ENCODE data around the gene AAR2.

DNA sequence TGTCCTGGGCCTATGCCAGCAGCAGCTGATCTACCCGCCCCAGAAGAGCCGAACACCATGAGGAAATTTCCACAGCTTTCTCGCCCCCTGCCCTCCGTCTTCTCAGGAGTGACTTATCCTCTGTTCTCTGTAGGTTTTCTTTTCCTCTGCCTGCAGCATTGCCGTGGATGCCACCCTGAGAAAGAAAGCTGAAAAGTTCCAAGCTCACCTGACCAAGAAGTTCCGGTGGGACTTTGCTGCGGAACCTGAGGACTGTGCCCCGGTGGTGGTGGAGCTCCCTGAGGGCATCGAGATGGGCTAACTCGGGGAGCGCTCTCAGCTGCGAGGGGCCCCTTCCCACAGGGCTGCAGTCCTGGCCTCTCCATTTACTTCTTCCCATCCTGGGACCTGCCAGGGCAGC, 19.2 kb downstream of the AAR2 start:
- TF ChIP-seq, protein P1, sequence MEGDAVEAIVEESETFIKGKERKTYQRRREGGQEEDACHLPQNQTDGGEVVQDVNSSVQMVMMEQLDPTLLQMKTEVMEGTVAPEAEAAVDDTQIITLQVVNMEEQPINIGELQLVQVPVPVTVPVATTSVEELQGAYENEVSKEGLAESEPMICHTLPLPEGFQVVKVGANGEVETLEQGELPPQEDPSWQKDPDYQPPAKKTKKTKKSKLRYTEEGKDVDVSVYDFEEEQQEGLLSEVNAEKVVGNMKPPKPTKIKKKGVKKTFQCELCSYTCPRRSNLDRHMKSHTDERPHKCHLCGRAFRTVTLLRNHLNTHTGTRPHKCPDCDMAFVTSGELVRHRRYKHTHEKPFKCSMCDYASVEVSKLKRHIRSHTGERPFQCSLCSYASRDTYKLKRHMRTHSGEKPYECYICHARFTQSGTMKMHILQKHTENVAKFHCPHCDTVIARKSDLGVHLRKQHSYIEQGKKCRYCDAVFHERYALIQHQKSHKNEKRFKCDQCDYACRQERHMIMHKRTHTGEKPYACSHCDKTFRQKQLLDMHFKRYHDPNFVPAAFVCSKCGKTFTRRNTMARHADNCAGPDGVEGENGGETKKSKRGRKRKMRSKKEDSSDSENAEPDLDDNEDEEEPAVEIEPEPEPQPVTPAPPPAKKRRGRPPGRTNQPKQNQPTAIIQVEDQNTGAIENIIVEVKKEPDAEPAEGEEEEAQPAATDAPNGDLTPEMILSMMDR (IDR thresholded peaks at IDR 0.05) = no peak
- TF ChIP-seq ZFX (IDR thresholded peaks at IDR 0.05; ENCODE audit: borderline replicate concordance) = no peak
